Stimulated activated CD4-positive, alpha-beta T cell treated with anti-CD3 and anti-CD28 coated beads, Interleukin-12 subunit alpha, Interleukin-12 subunit beta, amount 100 ng/mL, for 4 hours (primary cell): ENCODE data around the gene CPLX3.
A peak's percentile ranks its signal among the peaks of the same experiment; 100 is the strongest.

Source experiments
- DNase-seq: peaks from one replicate; pipeline ENCODE4 v3.0.0-alpha.2; 2020

Gene CPLX3

GRCh38 chr15:74830868-74831267 is 4.4 kb downstream of the CPLX3 start:
- no peak for DNase-seq

- no peak for DNase-seq
Observed at GRCh38 chr15:74831813-74832495, 5.5 kb downstream of the CPLX3 start.

GRCh38 chr15:74832826-74833225 is 6.4 kb downstream of the CPLX3 start:
- DNase-seq = no peak

GRCh38 chr15:74833376-74834107 is 7.1 kb downstream of the CPLX3 start:
- DNase-seq = no peak

- peak; percentile 47 for DNase-seq
Observed at GRCh38 chr15:74835312-74835823, 8.9 kb downstream of the CPLX3 start.

GRCh38 chr15:74836846-74837245 is 10.4 kb downstream of the CPLX3 start:
- DNase-seq = no peak

- no peak for DNase-seq
Observed at GRCh38 chr15:74837482-74838136, 11.2 kb downstream of the CPLX3 start.

- DNase-seq = no peak
Observed at GRCh38 chr15:74838137-74838516, 11.7 kb downstream of the CPLX3 start.

- no peak for DNase-seq
Observed at GRCh38 chr15:74838746-74839525, 12.5 kb downstream of the CPLX3 start.

GRCh38 chr15:74839526-74840395 is 13.3 kb downstream of the CPLX3 start:
- no peak for DNase-seq

GRCh38 chr15:74840851-74841775 is 14.7 kb downstream of the CPLX3 start:
- no peak for DNase-seq

- DNase-seq = no peak
Observed at GRCh38 chr15:74841891-74842373, 15.5 kb downstream of the CPLX3 start.

GRCh38 chr15:74842581-74843444 is 16.4 kb downstream of the CPLX3 start, which contains the start of gene ULK3:
Gene ULK3 (minus strand): TSS chr15:74843156. CDS start chr15:74843105, 51 bp downstream.
- DNase-seq = peak; percentile 92

GRCh38 chr15:74843445-74843828 is 17.0 kb downstream of the CPLX3 start:
- no peak for DNase-seq

- no peak for DNase-seq
Observed at GRCh38 chr15:74843891-74844299, 17.5 kb downstream of the CPLX3 start.

- DNase-seq = peak; percentile 13
Observed at GRCh38 chr15:74844319-74845207, 18.1 kb downstream of the CPLX3 start.

GRCh38 chr15:74845208-74845568 is 18.8 kb downstream of the CPLX3 start:
- peak; percentile 48 for DNase-seq

- DNase-seq = no peak
Observed at GRCh38 chr15:74845581-74845980, 19.2 kb downstream of the CPLX3 start.

- DNase-seq = no peak
Observed at GRCh38 chr15:74847432-74847831, 21.0 kb downstream of the CPLX3 start.
